Spinal cord (tissue), 10 donors: ENCODE results near the gene ANKRD45. TPM values are rescaled to one million over a fixed set of nuclear protein-coding genes. Genes with fewer than 3 reads are reported as not detected.
"Not testable (repeated sequence)": the region's sequence is repeated elsewhere in the genome, so short reads cannot be mapped to it uniquely, and the experiment has no call there.

ENCODE experiments used
- DNase-seq, 6 donors: peaks; one replicate each; pipeline versions ENCODE4 v3.0.0 to v3.0.0-alpha.2; 2013 to 2015; ENCODE audit warnings: low spot score in 6 of 6, low read depth in 4 of 6
- H3K27ac ChIP-seq: one replicate; pipeline ENCODE4 v1.5.1; 2013; ENCODE audit warnings: low read depth, low read length, control low read depth
- H3K27me3 ChIP-seq: one replicate; pipeline ENCODE4 v1.6.1; 2013; ENCODE audit warnings: low read length; ENCODE audit not compliant: control insufficient read depth, insufficient read depth
- H3K36me3 ChIP-seq: one replicate; pipeline ENCODE4 v1.6.1; 2013; ENCODE audit warnings: low read length; ENCODE audit not compliant: control insufficient read depth, insufficient read depth
- H3K4me1 ChIP-seq: one replicate; pipeline ENCODE4 v1.6.1; 2013; ENCODE audit warnings: low read length; ENCODE audit not compliant: control insufficient read depth, insufficient read depth
- H3K4me3 ChIP-seq: one replicate; pipeline ENCODE4 v1.5.1; 2013; ENCODE audit warnings: low read depth, low read length, control low read depth
- H3K9me3 ChIP-seq: one replicate; pipeline ENCODE4 v1.6.1; 2013; ENCODE audit warnings: low read length; ENCODE audit not compliant: control insufficient read depth, insufficient read depth
- WGBS: methylation state at CpG from one replicate; pipeline ENCODE4 v1.1.5; 2013; ENCODE audit warnings: missing lambda C conversion rate; ENCODE audit not compliant: insufficient coverage; 5-methylcytosine and 5-hydroxymethylcytosine counted together
- polyA plus RNA-seq, 2 donors: library from polyadenylated mRNA; unstranded; fragments of 120-200 nt; gene quantifications; one replicate each; pipeline ENCODE4 v1.2.1, GENCODE V29; 2013; ENCODE audit not compliant: insufficient read length in 2 of 2
- total RNA-seq, 2 donors: library from RNA; depleted of rRNA in 1 of 2; stranded (reverse); fragments of 120-200 nt in 1 of 2; fragments of >200 nt in 1 of 2; gene quantifications; one replicate each; pipeline versions ENCODE4 v1.2.3 to v1.2.4, GENCODE V29; 2013 to 2014
- donor health status: healthy.

Gene ANKRD45
- total and polyA plus RNA-seq, 4 donors: 8.8 to 15.4 (median 9.7) TPM

- Histone ChIP-seq H3K27me3 (no peaks in the 10 kb centered on the region), H3K27ac (no peak overlapping the region), H3K4me1 (no peaks in the 10 kb centered on the region), H3K36me3 (no peaks in the 10 kb centered on the region), H3K4me3 (no peak overlapping the region), H3K9me3 (no peaks in the 10 kb centered on the region)
- no peak for DNase-seq
Observed at GRCh38 chr1:173627269-173627668, 42.4 kb downstream of the ANKRD45 start.

DNA sequence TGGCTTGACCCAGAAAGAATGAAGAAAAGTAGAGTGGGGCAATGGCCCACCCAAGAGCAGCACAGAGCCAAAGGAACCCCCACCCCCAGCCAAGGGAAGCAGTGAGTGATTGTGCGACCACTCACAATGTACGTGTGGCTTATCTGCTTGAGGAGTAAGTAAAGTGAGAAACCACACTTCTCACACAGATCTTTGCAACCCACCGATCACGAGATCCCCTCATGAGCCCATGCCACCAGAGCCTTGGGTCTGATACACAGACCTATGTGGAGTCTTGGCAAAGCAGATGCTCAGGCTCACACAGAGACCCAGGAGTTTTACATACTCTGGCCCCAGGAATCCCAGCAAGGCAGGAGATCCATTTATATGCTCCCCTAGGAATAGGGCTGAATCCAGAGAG is 52.8 kb downstream of the ANKRD45 start:
- WGBS: 100% methylated on average over 2 of the region's 4 CpGs
- H3K4me3 ChIP-seq: no peak overlapping the region
- H3K36me3 ChIP-seq: no peaks in the 10 kb centered on the region
- H3K27ac ChIP-seq: no peak overlapping the region
- no peak for DNase-seq
- H3K4me1 ChIP-seq: no peaks in the 10 kb centered on the region
- no peaks in the 10 kb centered on the region for H3K27me3 ChIP-seq
- H3K9me3 ChIP-seq: peaks cover 3% of the 10 kb centered on the region

DNA sequence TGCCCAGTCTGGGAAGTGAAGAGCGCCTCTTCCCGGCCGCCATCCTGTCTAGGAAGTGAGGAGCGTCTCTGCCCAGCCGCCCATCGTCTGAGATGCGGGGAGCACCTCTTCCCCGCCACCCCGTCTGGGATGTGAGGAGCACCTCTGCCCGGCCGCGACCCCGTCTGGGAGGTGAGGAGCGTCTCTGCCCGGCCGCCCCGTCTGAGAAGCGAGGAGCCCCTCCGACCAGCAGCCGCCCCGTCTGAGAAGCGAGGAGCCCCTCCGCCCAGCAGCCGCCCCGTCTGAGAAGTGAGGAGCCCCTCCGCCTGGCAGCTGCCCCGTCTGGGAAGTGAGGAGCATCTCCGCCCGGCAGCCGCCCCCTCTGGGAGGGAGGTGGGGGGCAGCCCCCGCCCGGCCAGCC is 56.6 kb downstream of the ANKRD45 start:
- H3K27ac ChIP-seq, H3K4me1 ChIP-seq, H3K4me3 ChIP-seq, H3K9me3 ChIP-seq, H3K36me3 ChIP-seq, H3K27me3 ChIP-seq, DNase-seq: not testable (repeated sequence)
- WGBS: 96% methylated on average over 22 of the region's 32 CpGs

- no peaks in the 10 kb centered on the region for H3K4me1 ChIP-seq
- no peak overlapping the region for H3K4me3 ChIP-seq
- 93% methylated on average over 2 of the region's 4 CpGs for WGBS
- no peaks in the 10 kb centered on the region for H3K27me3 ChIP-seq
- peaks cover 3% of the 10 kb centered on the region for H3K36me3 ChIP-seq
- no peaks in the 10 kb centered on the region for H3K9me3 ChIP-seq
- H3K27ac ChIP-seq: no peak overlapping the region
- no peak for DNase-seq
Observed at GRCh38 chr1:173608503-173609216, 61.0 kb downstream of the ANKRD45 start.

DNA sequence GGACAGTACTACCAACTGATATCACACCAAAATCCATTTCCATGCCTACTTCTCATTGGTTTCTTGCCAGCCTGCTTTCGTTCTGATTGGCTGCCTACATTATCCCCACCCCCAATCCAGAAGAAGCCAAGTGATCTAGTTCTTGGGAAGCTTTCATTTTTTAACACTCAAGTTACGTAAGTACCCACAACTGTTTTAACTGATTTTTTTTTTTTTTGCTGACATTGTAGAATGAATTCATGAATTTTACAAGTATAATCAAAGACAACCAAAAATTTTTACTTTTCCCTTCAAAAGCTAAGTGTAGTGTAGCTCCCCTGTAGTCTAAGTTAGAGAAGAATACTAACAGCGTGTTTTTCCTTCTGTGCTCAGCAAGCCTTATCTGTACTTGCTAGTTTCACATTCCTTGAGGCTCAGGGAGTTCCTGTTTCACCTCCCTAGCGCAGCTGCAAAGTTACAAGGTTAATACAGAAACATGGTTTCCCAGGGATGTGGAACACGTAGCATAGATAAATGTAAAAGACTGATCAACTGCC is 66.5 kb downstream of the ANKRD45 start, which contains the start of gene SLC9C2:
Gene SLC9C2 (minus strand): TSS at position 17 of the 536 bp plus-strand sequence. CDS start 1,296 bp downstream, outside the sequence.
- Histone ChIP-seq H3K27me3 (no peaks in the 10 kb centered on the region), H3K4me3 (no peak within 1 kb of the TSS), H3K27ac (no peak within 1 kb of the TSS), H3K9me3 (no peaks in the 10 kb centered on the region), H3K4me1 (no peaks in the 10 kb centered on the region), H3K36me3 (no peaks in the 10 kb centered on the region)
- WGBS: 93% methylated on average over 3 of the region's 5 CpGs
- peak in 1 of 6 donors; percentile 2 for DNase-seq

- Histone ChIP-seq H3K27me3 (no peaks in the 10 kb centered on the region), H3K27ac (no peak overlapping the region), H3K9me3 (no peaks in the 10 kb centered on the region), H3K36me3 (no peaks in the 10 kb centered on the region), H3K4me1 (no peaks in the 10 kb centered on the region), H3K4me3 (no peak overlapping the region)
- WGBS: no CpG with 5 or more reads among the region's 2 CpGs
- DNase-seq: no peak
Observed at GRCh38 chr1:173601588-173601987, 68.1 kb downstream of the ANKRD45 start.

DNA sequence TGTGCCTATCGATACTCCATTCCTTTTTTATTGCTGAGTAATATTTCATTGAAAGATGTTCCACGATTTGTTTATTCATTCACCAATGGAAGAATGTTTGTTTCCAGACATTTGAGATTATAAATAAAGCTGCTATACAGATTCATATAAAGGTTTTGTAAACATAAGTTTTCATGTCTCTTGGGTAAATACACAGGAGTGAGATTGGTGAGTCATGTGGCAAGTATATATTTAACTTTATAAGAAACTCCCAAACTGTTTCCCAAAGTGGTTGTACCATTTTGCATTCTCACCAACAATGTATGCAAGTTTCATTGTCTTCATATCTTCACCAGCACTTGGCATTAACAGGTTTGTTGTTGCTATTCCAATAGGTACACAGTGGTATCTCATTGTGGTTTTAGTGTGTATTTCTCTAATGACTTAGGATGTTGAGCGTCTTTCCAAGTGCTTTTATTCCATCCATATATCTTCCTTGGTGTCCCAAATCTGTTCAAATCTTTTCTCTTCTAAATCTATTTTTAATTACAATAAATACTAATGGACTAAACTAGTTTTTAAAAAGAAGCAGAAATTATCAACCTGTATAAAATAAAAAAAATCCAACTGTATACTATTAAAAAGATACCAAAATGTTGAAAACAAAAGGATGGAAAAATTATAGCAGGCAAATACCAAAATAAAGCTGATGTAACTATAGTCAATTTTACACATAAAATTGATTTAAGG is 73.4 kb downstream of the ANKRD45 start:
- WGBS: no CpG with 5 or more reads among the region's 3 CpGs

GRCh38 chr1:173591138-173591537 is 78.5 kb downstream of the ANKRD45 start:
- not testable (repeated sequence) for H3K27me3 ChIP-seq, H3K9me3 ChIP-seq, H3K4me1 ChIP-seq, H3K27ac ChIP-seq, H3K4me3 ChIP-seq, DNase-seq, H3K36me3 ChIP-seq
- no CpG with 5 or more reads among the region's 5 CpGs for WGBS

More for the DNA sequence above, 73.4 kb downstream of the ANKRD45 start:
- Histone ChIP-seq H3K4me3 (no peak overlapping the region), H3K36me3 (no peaks in the 10 kb centered on the region), H3K27ac (no peak overlapping the region), H3K4me1 (no peaks in the 10 kb centered on the region), H3K9me3 (peaks cover 6% of the 10 kb centered on the region), H3K27me3 (no peaks in the 10 kb centered on the region)
- no peak for DNase-seq

DNA sequence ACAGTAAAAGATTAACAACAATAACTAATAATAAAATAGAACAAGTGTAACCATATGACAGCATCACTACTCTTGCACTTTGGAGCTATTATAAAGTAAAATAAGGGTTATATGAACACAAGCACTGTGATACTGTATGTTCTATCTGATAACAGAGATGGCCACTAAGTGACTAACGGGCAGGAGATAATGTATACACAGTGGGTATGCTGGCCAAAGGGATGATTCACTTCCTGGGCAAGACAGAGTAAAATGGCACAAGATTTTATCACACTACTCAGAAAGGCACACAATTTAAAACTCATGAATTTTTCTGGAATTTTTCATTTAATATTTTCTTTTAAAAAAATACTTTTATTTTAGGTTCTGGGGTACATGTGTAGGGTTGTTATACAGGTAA is 79.1 kb downstream of the ANKRD45 start:
- no CpG with 5 or more reads among the region's 1 CpG for WGBS
- no peaks in the 10 kb centered on the region for H3K4me1 ChIP-seq
- H3K4me3 ChIP-seq: no peak overlapping the region
- no peak for DNase-seq
- no peaks in the 10 kb centered on the region for H3K27me3 ChIP-seq
- no peaks in the 10 kb centered on the region for H3K36me3 ChIP-seq
- H3K9me3 ChIP-seq: peaks cover 4% of the 10 kb centered on the region
- H3K27ac ChIP-seq: no peak overlapping the region
